Heart left ventricle (tissue), 16 donors: Measurements from ENCODE around the gene RAPGEF5. TPM values are rescaled to one million over a fixed set of nuclear protein-coding genes. Genes with fewer than 3 reads are reported as not detected.

Experiments
- ATAC-seq, 4 donors: fragments of 200-7000 bp; cut with Tn5 transposase; one replicate each; pipeline ENCODE4 v1.9.1; 2020 to 2022; ENCODE audit warnings: moderate library complexity in 4 of 4, mild to moderate bottlenecking in 3 of 4, moderate number of reproducible peaks in 1 of 4
- DNase-seq, 5 donors: peaks; one replicate each; pipeline ENCODE4 v3.0.0-alpha.2; 2020
- H3K27ac ChIP-seq, 12 donors: fragments of 200-600 bp; sonication (generic) in 4 of 12; one replicate each; pipeline versions ENCODE4 v1.5.0 to v1.8.0; 2016 to 2022; ENCODE audit warnings: mild to moderate bottlenecking in 2 of 12
- H3K27me3 ChIP-seq, 9 donors: fragments of 200-600 bp; sonication (generic) in 2 of 9; one replicate each; pipeline versions ENCODE4 v1.5.1 to v1.8.0; 2016 to 2022; ENCODE audit warnings: mild to moderate bottlenecking in 3 of 9
- H3K36me3 ChIP-seq, 9 donors: fragments of 200-600 bp; sonication (generic) in 2 of 9; one replicate each; pipeline versions ENCODE4 v1.5.0 to v1.8.0; 2018 to 2022; ENCODE audit warnings: mild to moderate bottlenecking in 2 of 9
- H3K4me1 ChIP-seq, 12 donors: fragments of 200-600 bp; sonication (generic) in 4 of 12; one replicate each; pipeline versions ENCODE4 v1.5.0 to v1.8.0; 2016 to 2022; ENCODE audit warnings: mild to moderate bottlenecking in 3 of 12
- H3K4me3 ChIP-seq, 12 donors: fragments of 200-600 bp; sonication (generic) in 4 of 12; one replicate each; pipeline versions ENCODE4 v1.5.0 to v1.8.0; 2017 to 2022; ENCODE audit warnings: mild to moderate bottlenecking in 9 of 12, moderate library complexity in 4 of 12
- H3K9me3 ChIP-seq, 12 donors: fragments of 200-600 bp; sonication (generic) in 4 of 12; one replicate each; pipeline versions ENCODE4 v1.5.0 to v1.8.0; 2016 to 2022; ENCODE audit warnings: mild to moderate bottlenecking in 1 of 12
- CTCF ChIP-seq, 12 donors: fragments of 200-600 bp; sonication (generic) in 4 of 12; IDR thresholded peaks; one replicate each; pipeline versions ENCODE4 v1.5.0 to v1.8.0; 2018 to 2022; ENCODE audit warnings: antibody characterized with exemption in 12 of 12, mild to moderate bottlenecking in 5 of 12
- POLR2A ChIP-seq, 2 donors: fragments of 450-650 bp; IDR thresholded peaks; one replicate each; pipeline ENCODE4 v1.6.1; 2017; ENCODE audit warnings: antibody characterized with exemption in 2 of 2, mild to moderate bottlenecking in 2 of 2, moderate library complexity in 2 of 2
- WGBS, 4 donors: extraction: QIAGEN DNeasy Blood & Tissue Kit in 2 of 4; methylation state at CpG; one replicate each; pipeline versions ENCODE4 v1.1.5 to v1.1.7; 2013 to 2018; 5-methylcytosine and 5-hydroxymethylcytosine counted together
- intact Hi-C, 10 donors: fragments of 100-400 bp; cut with DNase I; formaldehyde crosslinking; loops; one replicate each; pipeline versions ENCODE4 v1.11.1 to v1.14.2; 2022
- polyA plus RNA-seq, 2 donors: library from polyadenylated mRNA; stranded (reverse); fragments of 200-250 nt; gene quantifications; one replicate each; pipeline ENCODE4 v1.2.3, GENCODE V29; 2013
- total RNA-seq, 9 donors: library from RNA; depleted of rRNA in 2 of 9; stranded (reverse); fragments of >200 nt in 2 of 9; fragmentation: NEBNext Ultra II Directional in 3 of 9; extraction: Animal tissue kit (Norgen Biotek cat#: 25700) in 3 of 9; gene quantifications; one replicate each; pipeline versions ENCODE4 v1.1.0 to v1.2.4, GENCODE V29; 2016 to 2023
- donor health status: ischemic (EF 13 %, LVEDD 7.1; RV severe dilation, severe dysfunction).
- donor health status: healthy with polysubstance abuse.
- donor health status: DM: no; HTN: yes; CAD: no.
- donor health status: DM: no; HTN: no; CAD: no.
- donor health status: ischemic (EF 25% LVEDD 6.9; RV normal size, moderate dysfunction).
- donor health status: ischemic (EF 25% LVEDD 5.7; RV mildly dilated, moderate dysfunction).
- donor health status: healthy.
- donor health status: DM: yes; HTN: yes; CAD: no.
- donor health status: ischemic (EF 35%, LVEDD 5.7; RV mildly dilated, moderate dysfunction).
- donor health status: nonischemic (EF 11% LVEDD 7.7; RV severe dilation, severe dysfunction).
- donor health status: DM: yes; HTN: yes; CAD: no.
- donor health status: PGD.
- donor health status: ischemic (EF 29% LVEDD 5.4; RV normal size, mild dysfunction).
- donor health status: nonischemic (EF 23%, LVEDD 6.1; RV moderate dilation, normal function).

The RAPGEF5 gene
- total and polyA plus RNA-seq, 11 donors: 3.9 to 37.9 (median 15.3) TPM

GRCh38 chr7:22280031-22280430, 76.9 kb downstream of the RAPGEF5 start:
- TF ChIP-seq POLR2A (IDR thresholded peaks at IDR 0.05): no peak
- no peak for TF ChIP-seq CTCF (IDR thresholded peaks at IDR 0.05)
- Histone ChIP-seq H3K36me3 (no peaks in the 10 kb centered on the region), H3K9me3 (no peaks in the 10 kb centered on the region), H3K4me1 (no peaks in the 10 kb centered on the region), H3K27ac (no peak overlapping the region), H3K27me3 (no peaks in the 10 kb centered on the region), H3K4me3 (no peak overlapping the region)
- ATAC-seq (no peak), DNase-seq (no peak)
- intact Hi-C loops: no loop called here
- 85 to 93% (median 88%) methylated on average over 3 of the region's 3 CpGs for WGBS, 4 donors

- 93 to 94% (median 94%) methylated on average over 2 of the region's 2 CpGs for WGBS, 4 donors
- intact Hi-C loops: no loop called here
- Histone ChIP-seq H3K4me1 (no peaks in the 10 kb centered on the region), H3K36me3 (no peaks in the 10 kb centered on the region), H3K27ac (no peak overlapping the region), H3K4me3 (no peak overlapping the region), H3K9me3 (no peaks in the 10 kb centered on the region), H3K27me3 (no peaks in the 10 kb centered on the region)
- ATAC-seq (no peak), DNase-seq (no peak)
- no peak for TF ChIP-seq CTCF (IDR thresholded peaks at IDR 0.05)
- no peak for TF ChIP-seq POLR2A (IDR thresholded peaks at IDR 0.05)
These were observed 78.3 kb downstream of the RAPGEF5 start for GRCh38 chr7:22278660-22279059.

GRCh38 chr7:22277375-22277774, 79.6 kb downstream of the RAPGEF5 start:
- DNase-seq (no peak), ATAC-seq (no peak)
- no peaks in the 10 kb centered on the region for H3K27me3 ChIP-seq
- no peaks in the 10 kb centered on the region for H3K4me1 ChIP-seq
- no peaks in the 10 kb centered on the region for H3K9me3 ChIP-seq
- H3K27ac ChIP-seq: no peak overlapping the region
- no peaks in the 10 kb centered on the region for H3K36me3 ChIP-seq
- H3K4me3 ChIP-seq: no peak overlapping the region
- WGBS, 4 donors: 92 to 96% (median 94%) methylated on average over 4 of the region's 4 CpGs
- TF ChIP-seq POLR2A (IDR thresholded peaks at IDR 0.05): no peak
- TF ChIP-seq CTCF (IDR thresholded peaks at IDR 0.05): no peak
- intact Hi-C loops: no loop called here

GRCh38 chr7:22275661-22276060, 81.3 kb downstream of the RAPGEF5 start:
- intact Hi-C loops: no loop called here
- Histone ChIP-seq H3K36me3 (no peaks in the 10 kb centered on the region), H3K4me1 (no peaks in the 10 kb centered on the region), H3K27ac (no peak overlapping the region), H3K27me3 (no peaks in the 10 kb centered on the region), H3K4me3 (no peak overlapping the region), H3K9me3 (no peaks in the 10 kb centered on the region)
- DNase-seq (no peak), ATAC-seq (no peak)
- 61 to 75% (median 73%) methylated on average over 2 of the region's 2 CpGs for WGBS, 4 donors
- TF ChIP-seq CTCF (IDR thresholded peaks at IDR 0.05) (no peak), POLR2A (IDR thresholded peaks at IDR 0.05) (no peak)
